OCI-LY1 (cell line): ENCODE measurements around the gene C16orf89.

Experiments used
- H2AFZ ChIP-seq: fragments of 200-600 bp; sonication (generic), shearing (Covaris generic); 2 replicates; pipeline ENCODE4 v1.6.0; 2014; ENCODE audit warnings: antibody characterized with exemption, mild to moderate bottlenecking, low read length
- H3F3A ChIP-seq: fragments of 200-600 bp; sonication (generic), shearing (Covaris generic); 2 replicates; pipeline ENCODE4 v1.6.0; 2014; ENCODE audit warnings: mild to moderate bottlenecking, antibody characterized with exemption, low read length, moderate library complexity; ENCODE audit not compliant: insufficient read depth
- H3K27ac ChIP-seq: fragments of 200-600 bp; sonication (generic); 2 replicates; pipeline ENCODE4 v1.5.1; 2014; ENCODE audit warnings: low read length, mixed run types, mild to moderate bottlenecking, low read depth; ENCODE audit not compliant: poor library complexity, severe bottlenecking
- H3K27me3 ChIP-seq: fragments of 200-600 bp; sonication (generic); 2 replicates; pipeline ENCODE4 v1.6.0; 2014; ENCODE audit warnings: antibody characterized with exemption, mild to moderate bottlenecking, low read length, moderate library complexity; ENCODE audit not compliant: insufficient read depth
- H3K36me3 ChIP-seq: fragments of 200-600 bp; sonication (generic); 2 replicates; pipeline ENCODE4 v1.6.1; 2014; ENCODE audit warnings: mild to moderate bottlenecking, antibody characterized with exemption, low read length, moderate library complexity, mixed read lengths; ENCODE audit not compliant: insufficient read depth
- H3K4me1 ChIP-seq: fragments of 200-600 bp; sonication (generic); 2 replicates; pipeline ENCODE4 v1.5.1; 2014; ENCODE audit warnings: mild to moderate bottlenecking, low read length, moderate library complexity; ENCODE audit not compliant: insufficient read depth, severe bottlenecking
- H3K4me2 ChIP-seq: fragments of 200-600 bp; sonication (generic), shearing (Covaris generic); 2 replicates; pipeline ENCODE4 v1.6.1; 2014; ENCODE audit warnings: low read length
- H3K4me3 ChIP-seq: fragments of 200-600 bp; sonication (generic); 2 replicates; pipeline ENCODE4 v1.5.1; 2014; ENCODE audit warnings: low read length, low read depth, mild to moderate bottlenecking, mixed read lengths; ENCODE audit not compliant: poor library complexity, severe bottlenecking
- H3K79me2 ChIP-seq: fragments of 200-600 bp; shearing (Covaris generic); 2 replicates; pipeline ENCODE4 v1.6.1; 2016; ENCODE audit warnings: mixed run types, low read length, mixed read lengths; ENCODE audit not compliant: insufficient read depth
- H3K9ac ChIP-seq: fragments of 200-600 bp; sonication (generic), shearing (Covaris generic); 2 replicates; pipeline ENCODE4 v1.6.1; 2014; ENCODE audit warnings: mild to moderate bottlenecking, low read length, mixed read lengths
- H3K9me2 ChIP-seq: fragments of 200-600 bp; sonication (generic), shearing (Covaris generic); 2 replicates; pipeline ENCODE4 v1.6.1; 2014; ENCODE audit warnings: low read depth, mild to moderate bottlenecking, low read length, mixed read lengths
- H3K9me3 ChIP-seq: fragments of 200-600 bp; shearing (Covaris generic); 2 replicates; pipeline ENCODE4 v1.6.1; 2014; ENCODE audit warnings: low read length, mixed read lengths
- H4K20me1 ChIP-seq: fragments of 200-600 bp; sonication (generic), shearing (Covaris generic); 2 replicates; pipeline ENCODE4 v1.6.0; 2016; ENCODE audit warnings: mild to moderate bottlenecking, low read length; ENCODE audit not compliant: insufficient read depth
- EZH2 ChIP-seq: fragments of 200-600 bp; sonication (generic), shearing (Covaris generic); IDR thresholded peaks from 2 replicates; pipeline ENCODE4 v1.8.0; 2017; ENCODE audit warnings: borderline replicate concordance, mixed run types, mild to moderate bottlenecking, antibody characterized with exemption, low read length, moderate library complexity, mixed read lengths
- TF ChIP-seq, protein P1 (sequence below): fragments of 200-600 bp; sonication (generic), shearing (Covaris generic); IDR thresholded peaks from 2 replicates; pipeline ENCODE4 v1.5.1; 2017; ENCODE audit warnings: mild to moderate bottlenecking, antibody characterized with exemption, low read length, moderate library complexity, mixed read lengths

Gene C16orf89

DNA sequence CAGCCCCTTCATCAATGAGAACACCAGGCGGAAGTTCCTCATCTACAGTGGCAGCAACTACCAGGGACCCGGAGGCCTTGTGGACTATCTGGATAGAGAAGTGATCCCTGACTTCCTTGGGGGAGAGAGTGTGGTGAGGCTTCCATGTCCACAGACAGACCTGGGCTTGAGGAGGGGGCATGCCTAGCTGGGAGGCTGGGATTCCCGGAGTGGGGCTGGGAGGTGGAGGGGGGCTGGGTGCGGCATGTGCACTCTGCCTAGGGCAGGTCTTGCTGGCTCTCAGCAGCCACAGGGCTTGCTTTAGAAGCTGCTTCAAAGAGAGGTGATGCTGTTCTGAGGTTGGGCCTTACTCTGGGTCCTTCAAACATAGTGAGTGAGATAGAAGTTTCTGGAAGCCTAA, 59.8 kb downstream of the C16orf89 start:
- H3K9ac ChIP-seq, result no peak overlapping the region
- H3K4me1 ChIP-seq, result no peaks in the 10 kb centered on the region
- TF ChIP-seq, protein P1, sequence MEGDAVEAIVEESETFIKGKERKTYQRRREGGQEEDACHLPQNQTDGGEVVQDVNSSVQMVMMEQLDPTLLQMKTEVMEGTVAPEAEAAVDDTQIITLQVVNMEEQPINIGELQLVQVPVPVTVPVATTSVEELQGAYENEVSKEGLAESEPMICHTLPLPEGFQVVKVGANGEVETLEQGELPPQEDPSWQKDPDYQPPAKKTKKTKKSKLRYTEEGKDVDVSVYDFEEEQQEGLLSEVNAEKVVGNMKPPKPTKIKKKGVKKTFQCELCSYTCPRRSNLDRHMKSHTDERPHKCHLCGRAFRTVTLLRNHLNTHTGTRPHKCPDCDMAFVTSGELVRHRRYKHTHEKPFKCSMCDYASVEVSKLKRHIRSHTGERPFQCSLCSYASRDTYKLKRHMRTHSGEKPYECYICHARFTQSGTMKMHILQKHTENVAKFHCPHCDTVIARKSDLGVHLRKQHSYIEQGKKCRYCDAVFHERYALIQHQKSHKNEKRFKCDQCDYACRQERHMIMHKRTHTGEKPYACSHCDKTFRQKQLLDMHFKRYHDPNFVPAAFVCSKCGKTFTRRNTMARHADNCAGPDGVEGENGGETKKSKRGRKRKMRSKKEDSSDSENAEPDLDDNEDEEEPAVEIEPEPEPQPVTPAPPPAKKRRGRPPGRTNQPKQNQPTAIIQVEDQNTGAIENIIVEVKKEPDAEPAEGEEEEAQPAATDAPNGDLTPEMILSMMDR, result no peak
- no peak for TF ChIP-seq EZH2
- no peak overlapping the region for H3K27ac ChIP-seq
- H3K4me3 ChIP-seq, result no peak overlapping the region
- H3K4me2 ChIP-seq, result no peak overlapping the region
- no peaks in the 10 kb centered on the region for H4K20me1 ChIP-seq
- H3K79me2 ChIP-seq, result no peaks in the 10 kb centered on the region
- no peaks in the 10 kb centered on the region for H3K27me3 ChIP-seq
- no peak overlapping the region for H2AFZ ChIP-seq
- H3K9me3 ChIP-seq, result no peaks in the 10 kb centered on the region
- H3K9me2 ChIP-seq, result no peaks in the 10 kb centered on the region
- H3K36me3 ChIP-seq, result no peaks in the 10 kb centered on the region
- H3F3A ChIP-seq, result no peaks in the 10 kb centered on the region

DNA sequence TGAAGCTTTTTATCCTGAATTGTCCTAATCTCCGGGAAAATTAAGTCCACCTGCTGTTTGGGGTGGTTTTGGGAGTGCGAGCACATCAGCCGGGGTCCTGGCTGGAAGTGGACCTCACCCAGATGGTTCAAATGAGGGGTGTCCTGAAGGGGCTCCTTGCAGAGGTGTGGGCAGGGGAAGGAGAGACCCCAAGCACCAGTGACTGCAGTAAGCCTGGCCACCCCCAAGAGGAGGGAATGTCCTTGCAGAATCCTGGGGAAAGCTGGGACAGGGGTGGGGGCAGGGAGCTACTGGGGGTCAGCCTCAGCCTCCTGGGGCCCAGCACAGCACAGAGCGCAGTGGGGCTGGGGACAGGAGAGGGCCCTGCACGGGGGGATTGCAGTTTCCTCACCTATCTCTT, 61.4 kb downstream of the C16orf89 start:
- Histone ChIP-seq H3K36me3 (no peaks in the 10 kb centered on the region), H3K79me2 (no peaks in the 10 kb centered on the region), H3K9me2 (no peaks in the 10 kb centered on the region), H3K27ac (no peak overlapping the region), H3K4me2 (no peak overlapping the region), H2AFZ (no peak overlapping the region), H3K4me3 (no peak overlapping the region), H3F3A (no peaks in the 10 kb centered on the region), H4K20me1 (no peaks in the 10 kb centered on the region), H3K27me3 (no peaks in the 10 kb centered on the region), H3K9me3 (no peaks in the 10 kb centered on the region), H3K4me1 (no peaks in the 10 kb centered on the region), H3K9ac (no peak overlapping the region)
- no peak for TF ChIP-seq EZH2
- TF ChIP-seq, protein P1, result no peak

DNA sequence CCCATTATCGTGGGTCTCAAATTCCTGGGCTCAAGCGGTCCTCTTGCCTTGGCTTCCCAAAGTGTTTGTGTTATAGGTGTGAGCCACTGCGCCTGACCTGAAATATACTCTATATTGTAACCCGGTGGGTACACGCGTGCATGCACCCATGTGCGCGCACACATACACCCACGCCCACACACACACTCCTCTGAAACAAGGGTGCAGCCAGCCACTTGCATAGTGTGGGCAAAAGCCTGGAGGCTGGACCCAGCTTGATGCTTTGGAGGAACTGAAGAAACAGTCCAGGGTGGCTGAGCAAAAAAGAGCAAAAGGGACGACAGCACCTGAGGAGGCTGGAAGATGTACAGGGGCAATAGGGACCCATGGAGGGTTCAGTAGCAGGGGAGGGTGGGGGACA, 61.9 kb downstream of the C16orf89 start:
- Histone ChIP-seq H3K4me1 (no peaks in the 10 kb centered on the region), H3K79me2 (no peaks in the 10 kb centered on the region), H3K4me3 (no peak overlapping the region), H3K4me2 (no peak overlapping the region), H3K36me3 (no peaks in the 10 kb centered on the region), H3K9me3 (no peaks in the 10 kb centered on the region), H3K27ac (no peak overlapping the region), H3K27me3 (0 out of 2 replicates have a peak, but pooled peaks cover 4% of the 10 kb centered on the region), H4K20me1 (no peaks in the 10 kb centered on the region), H2AFZ (no peak overlapping the region), H3K9me2 (no peaks in the 10 kb centered on the region), H3K9ac (no peak overlapping the region), H3F3A (no peaks in the 10 kb centered on the region)
- TF ChIP-seq EZH2, result no peak
- TF ChIP-seq, protein P1, result no peak
